GM19463 (cell line): Measurements from ENCODE around the gene HHIP.

Experiments
- ATAC-seq: cut with Tn5 transposase; IDR thresholded peaks from one replicate; pipeline ENCODE4 v1.9.1; 2021; ENCODE audit warnings: mild to moderate bottlenecking, moderate library complexity; ENCODE audit not compliant: unreplicated experiment

Gene HHIP

GRCh38 chr4:144655491-144655890, 9.5 kb downstream of the HHIP start:
- no peak for ATAC-seq

- ATAC-seq, result no peak
These were observed 10.9 kb downstream of the HHIP start for GRCh38 chr4:144656850-144657249.

- no peak for ATAC-seq
These were observed 12.1 kb downstream of the HHIP start for GRCh38 chr4:144658015-144658567.

GRCh38 chr4:144658903-144659302, 12.9 kb downstream of the HHIP start:
- no peak for ATAC-seq

- no peak for ATAC-seq
These were observed 13.5 kb downstream of the HHIP start for GRCh38 chr4:144659447-144659846.

GRCh38 chr4:144663834-144664475, 18.0 kb downstream of the HHIP start:
- ATAC-seq, result no peak

GRCh38 chr4:144666539-144667175, 20.7 kb downstream of the HHIP start:
- ATAC-seq, result no peak

GRCh38 chr4:144667500-144667899, 21.5 kb downstream of the HHIP start:
- ATAC-seq, result no peak

- ATAC-seq, result no peak
These were observed 24.8 kb downstream of the HHIP start for GRCh38 chr4:144670776-144671175.

- no peak for ATAC-seq
These were observed 28.8 kb downstream of the HHIP start for GRCh38 chr4:144674711-144675110.

GRCh38 chr4:144681806-144682205, 35.9 kb downstream of the HHIP start:
- no peak for ATAC-seq

- no peak for ATAC-seq
These were observed 37.6 kb downstream of the HHIP start for GRCh38 chr4:144683516-144683915.

GRCh38 chr4:144685911-144686310, 40.0 kb downstream of the HHIP start:
- ATAC-seq, result no peak

GRCh38 chr4:144686921-144687320, 41.0 kb downstream of the HHIP start:
- ATAC-seq, result no peak

- no peak for ATAC-seq
These were observed 41.5 kb downstream of the HHIP start for GRCh38 chr4:144687466-144687865.

- ATAC-seq, result no peak
These were observed 42.1 kb downstream of the HHIP start for GRCh38 chr4:144688035-144688569.

- ATAC-seq, result no peak
These were observed 43.2 kb downstream of the HHIP start for GRCh38 chr4:144689125-144689524.

- no peak for ATAC-seq
These were observed 49.8 kb downstream of the HHIP start for GRCh38 chr4:144695721-144696120.

GRCh38 chr4:144696376-144696775, 50.4 kb downstream of the HHIP start:
- ATAC-seq, result no peak

GRCh38 chr4:144699565-144699964, 53.6 kb downstream of the HHIP start:
- ATAC-seq, result no peak

GRCh38 chr4:144701683-144702233, 55.8 kb downstream of the HHIP start:
- no peak for ATAC-seq

GRCh38 chr4:144703494-144703893, 57.5 kb downstream of the HHIP start:
- no peak for ATAC-seq
